Upper lobe of left lung (tissue), 4 donors: ENCODE data around the gene ARHGAP23.

Experiments used
- POLR2A ChIP-seq, 4 donors: fragments of 450-650 bp; IDR thresholded peaks; one replicate each; pipeline ENCODE4 v1.5.1; 2016 to 2017; ENCODE audit warnings: antibody characterized with exemption in 4 of 4, mild to moderate bottlenecking in 2 of 4
- POLR2AphosphoS5 ChIP-seq, 2 donors: sonication (generic); formaldehyde crosslinking; IDR thresholded peaks; one replicate each; pipeline ENCODE4 v1.5.1; 2017; ENCODE audit warnings: antibody characterized with exemption in 2 of 2
- TF ChIP-seq, protein P1 (sequence below), 6 experiments: fragments of 450-650 bp in 4 of 6; fragments of 200-600 bp in 2 of 6; sonication (generic) in 2 of 6; IDR thresholded peaks; one replicate each; pipeline ENCODE4 v1.5.1; 2016 to 2019; ENCODE audit warnings: antibody characterized with exemption in 6 of 6

- TF ChIP-seq POLR2A (IDR thresholded peaks at IDR 0.05) (no peak), POLR2AphosphoS5 (IDR thresholded peaks at IDR 0.05) (no peak)
- TF ChIP-seq, protein P1, sequence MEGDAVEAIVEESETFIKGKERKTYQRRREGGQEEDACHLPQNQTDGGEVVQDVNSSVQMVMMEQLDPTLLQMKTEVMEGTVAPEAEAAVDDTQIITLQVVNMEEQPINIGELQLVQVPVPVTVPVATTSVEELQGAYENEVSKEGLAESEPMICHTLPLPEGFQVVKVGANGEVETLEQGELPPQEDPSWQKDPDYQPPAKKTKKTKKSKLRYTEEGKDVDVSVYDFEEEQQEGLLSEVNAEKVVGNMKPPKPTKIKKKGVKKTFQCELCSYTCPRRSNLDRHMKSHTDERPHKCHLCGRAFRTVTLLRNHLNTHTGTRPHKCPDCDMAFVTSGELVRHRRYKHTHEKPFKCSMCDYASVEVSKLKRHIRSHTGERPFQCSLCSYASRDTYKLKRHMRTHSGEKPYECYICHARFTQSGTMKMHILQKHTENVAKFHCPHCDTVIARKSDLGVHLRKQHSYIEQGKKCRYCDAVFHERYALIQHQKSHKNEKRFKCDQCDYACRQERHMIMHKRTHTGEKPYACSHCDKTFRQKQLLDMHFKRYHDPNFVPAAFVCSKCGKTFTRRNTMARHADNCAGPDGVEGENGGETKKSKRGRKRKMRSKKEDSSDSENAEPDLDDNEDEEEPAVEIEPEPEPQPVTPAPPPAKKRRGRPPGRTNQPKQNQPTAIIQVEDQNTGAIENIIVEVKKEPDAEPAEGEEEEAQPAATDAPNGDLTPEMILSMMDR (IDR thresholded peaks at IDR 0.05) = no peak
Observed at GRCh38 chr17:38560503-38561318, 132.4 kb downstream of the ARHGAP23 start.
